Left ventricle myocardium superior (tissue), 1 donor: ENCODE results near the gene SYVN1. TPM values are rescaled to one million over a fixed set of nuclear protein-coding genes. Genes with fewer than 3 reads are reported as not detected.
"Not testable (repeated sequence)": the region's sequence is repeated elsewhere in the genome, so short reads cannot be mapped to it uniquely, and the experiment has no call there.

Source experiments
- ATAC-seq: fragments of 200-7000 bp; cut with Tn5 transposase; one replicate; pipeline ENCODE4 v1.9.1; 2020; ENCODE audit warnings: mild to moderate bottlenecking, moderate library complexity
- DNase-seq: peaks from one replicate; pipeline ENCODE4 v3.0.0-alpha.2; 2020
- intact Hi-C: fragments of 100-400 bp; cut with micrococcal nuclease; formaldehyde crosslinking; loops from one replicate; pipeline ENCODE4 v1.11.0; 2022
- total RNA-seq: library from RNA; stranded (reverse); fragmentation: NEBNext Ultra II Directional; extraction: Animal tissue kit (Norgen Biotek cat#: 25700); gene quantifications from one replicate; pipeline ENCODE4 v1.2.1, GENCODE V29; 2021
- donor health status: DM: no; HTN: yes; CAD: no; lungs with severe emphysema.

SYVN1 gene
- total RNA-seq, 1 donor from 2014 or later: 38.6 TPM

DNA sequence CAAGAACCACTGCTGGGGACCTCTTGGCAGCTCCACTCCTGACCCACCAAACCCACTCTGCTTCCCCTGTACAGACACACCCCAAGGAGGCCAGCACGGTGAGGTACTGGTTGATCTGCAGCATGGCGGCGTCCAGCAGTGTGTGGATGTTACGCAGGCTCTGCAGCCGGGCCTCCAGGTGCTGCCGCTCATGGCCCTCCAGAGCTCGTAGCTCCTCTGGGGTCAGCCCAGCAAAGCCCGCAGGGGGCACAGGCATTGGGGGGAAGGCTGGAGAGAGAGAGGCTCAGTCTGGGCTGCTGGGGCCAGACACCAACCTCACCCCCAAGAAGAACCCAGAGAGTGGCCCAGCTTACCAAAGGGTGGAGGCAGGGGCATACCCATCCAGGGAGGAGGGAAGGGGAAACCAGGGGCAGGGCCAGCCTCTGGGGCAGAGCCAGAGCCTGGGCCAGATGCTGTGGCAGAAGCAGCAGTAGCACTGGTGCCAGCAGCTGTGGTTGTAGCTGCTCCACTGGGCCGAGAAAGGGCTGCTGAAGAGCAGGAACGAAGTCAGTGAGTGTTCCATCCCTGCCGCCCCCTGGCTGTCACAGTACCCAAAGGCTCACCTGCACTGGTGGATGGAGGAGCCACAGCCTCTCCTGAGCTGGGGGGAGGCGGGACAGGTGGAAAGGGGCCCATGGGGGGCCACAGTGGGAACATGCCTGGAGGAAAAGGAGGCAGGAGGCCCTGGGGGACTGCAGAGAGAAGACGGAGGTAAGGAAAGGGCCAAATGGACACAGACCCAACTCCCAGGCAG, 4.5 kb downstream of the SYVN1 start:
- intact Hi-C loops: no loop called here

DNA sequence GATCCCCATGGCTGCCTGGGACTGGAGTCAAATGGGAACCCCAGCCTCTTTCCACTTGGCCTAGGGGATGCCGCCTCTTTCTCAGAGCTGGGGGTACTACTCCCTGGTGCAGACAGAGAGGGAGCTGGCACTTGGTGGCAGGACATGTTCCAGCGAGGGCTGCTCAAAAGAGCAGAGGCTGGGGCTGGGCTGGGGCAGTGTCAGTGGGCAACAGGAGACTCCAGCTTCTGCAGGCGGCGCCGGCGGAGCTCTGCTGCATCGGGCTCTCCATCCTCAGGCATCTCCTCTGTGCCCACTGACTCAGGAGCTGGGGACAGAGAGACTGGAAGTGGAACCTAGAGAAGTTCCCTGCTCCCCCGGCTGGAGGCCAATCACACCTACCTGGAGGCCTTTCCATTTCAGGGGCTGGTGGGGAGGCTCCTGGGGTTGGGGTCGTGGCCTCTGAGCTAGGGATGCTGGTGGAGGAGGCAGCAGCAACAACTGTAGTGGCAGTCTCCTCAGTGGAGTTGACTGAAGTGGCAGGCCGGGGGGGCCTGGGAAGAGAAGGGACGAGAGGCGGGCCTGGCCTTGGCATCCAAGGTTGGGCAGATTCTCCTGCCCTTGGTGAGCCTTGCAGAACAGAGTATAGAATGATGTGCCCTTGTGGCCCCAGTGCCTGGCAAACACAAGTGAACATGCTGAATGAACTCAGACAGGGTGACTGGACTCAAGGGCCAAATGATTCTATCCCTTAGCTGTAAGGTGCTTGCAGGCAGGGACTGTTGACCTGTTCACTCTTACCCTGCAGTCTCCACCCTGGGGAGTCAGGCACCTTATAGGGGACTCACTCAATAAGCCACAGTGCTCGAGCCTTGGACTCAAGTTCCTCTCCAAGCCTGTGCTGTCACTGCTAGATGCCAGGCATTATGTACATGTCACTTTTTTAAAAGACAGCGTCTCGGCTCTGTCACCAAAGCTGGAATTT, 5.9 kb downstream of the SYVN1 start:
- DNase-seq (no peak), ATAC-seq (no peak)
- intact Hi-C loops: no loop called here

More for the DNA sequence above, 4.5 kb downstream of the SYVN1 start:
- no peak for ATAC-seq
- DNase-seq: no peak

DNA sequence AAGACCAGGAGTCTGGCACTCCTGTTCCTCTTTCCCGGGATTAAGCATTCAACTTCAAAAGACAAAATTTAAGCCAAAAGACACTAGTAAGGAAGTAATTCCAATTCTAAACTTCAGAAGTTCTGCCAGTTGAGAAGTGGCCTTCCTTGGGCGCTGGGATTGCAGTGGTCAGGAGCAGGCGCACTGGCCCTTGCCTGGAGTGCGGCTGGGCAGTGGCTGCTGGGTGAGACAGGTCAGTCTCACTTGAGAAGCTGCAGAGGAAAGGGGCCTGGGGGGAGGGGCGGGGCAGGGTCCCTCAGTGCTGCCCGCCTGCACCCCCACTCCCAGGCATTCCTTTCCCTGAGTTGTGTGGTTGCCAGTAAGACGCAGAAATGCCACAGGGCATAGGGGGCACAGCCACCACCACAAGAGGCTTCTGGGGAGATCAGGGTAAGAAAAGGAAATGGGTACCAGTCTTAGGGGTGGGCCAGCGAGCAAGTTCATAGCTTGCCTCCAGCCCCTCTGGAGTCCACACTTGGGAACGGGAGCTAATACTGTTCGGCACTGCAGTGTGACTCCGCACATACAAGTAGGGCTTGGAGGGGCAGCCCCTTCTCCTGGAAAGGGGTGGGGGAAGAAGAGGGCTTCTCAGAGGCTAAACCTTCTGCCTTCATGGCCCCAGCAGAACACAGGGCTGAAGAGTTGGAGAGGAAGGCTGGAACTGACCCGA, 6.7 kb downstream of the SYVN1 start:
- intact Hi-C loops: no loop called here
- DNase-seq: no peak

DNA sequence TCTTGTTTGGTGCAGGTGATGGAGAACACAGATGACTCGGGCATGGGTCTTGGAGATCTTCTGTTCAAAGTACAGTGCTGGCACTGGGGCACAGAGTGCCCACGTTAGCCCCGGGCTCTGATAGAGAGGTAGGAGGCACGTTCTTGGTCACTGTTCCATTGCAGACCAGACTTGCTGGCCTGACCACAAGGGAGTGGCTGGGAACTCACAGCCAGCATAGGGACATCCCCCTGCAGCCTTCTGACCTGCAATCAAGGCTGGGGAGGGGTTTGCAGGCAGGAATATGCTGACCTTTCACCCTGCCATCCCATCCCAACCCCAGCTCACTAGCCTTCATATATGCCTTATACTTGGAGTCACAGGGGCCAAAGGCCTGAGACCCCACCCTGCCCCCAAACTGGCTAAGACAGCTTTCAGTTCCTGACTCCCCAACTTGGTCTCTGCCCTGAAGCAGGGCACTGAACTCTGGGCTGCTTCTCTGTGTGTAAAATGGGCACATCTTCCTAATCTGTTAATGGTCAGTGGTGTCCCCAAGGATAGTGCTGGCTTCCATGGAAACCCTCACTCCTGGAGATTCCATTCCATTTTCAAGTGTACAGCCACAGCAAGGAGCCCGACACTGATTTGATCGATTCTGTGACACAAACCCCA, 7.6 kb downstream of the SYVN1 start:
- intact Hi-C loops: no loop called here
- DNase-seq (no peak), ATAC-seq (no peak)

More for the DNA sequence above, 6.7 kb downstream of the SYVN1 start:
- ATAC-seq: no peak

DNA sequence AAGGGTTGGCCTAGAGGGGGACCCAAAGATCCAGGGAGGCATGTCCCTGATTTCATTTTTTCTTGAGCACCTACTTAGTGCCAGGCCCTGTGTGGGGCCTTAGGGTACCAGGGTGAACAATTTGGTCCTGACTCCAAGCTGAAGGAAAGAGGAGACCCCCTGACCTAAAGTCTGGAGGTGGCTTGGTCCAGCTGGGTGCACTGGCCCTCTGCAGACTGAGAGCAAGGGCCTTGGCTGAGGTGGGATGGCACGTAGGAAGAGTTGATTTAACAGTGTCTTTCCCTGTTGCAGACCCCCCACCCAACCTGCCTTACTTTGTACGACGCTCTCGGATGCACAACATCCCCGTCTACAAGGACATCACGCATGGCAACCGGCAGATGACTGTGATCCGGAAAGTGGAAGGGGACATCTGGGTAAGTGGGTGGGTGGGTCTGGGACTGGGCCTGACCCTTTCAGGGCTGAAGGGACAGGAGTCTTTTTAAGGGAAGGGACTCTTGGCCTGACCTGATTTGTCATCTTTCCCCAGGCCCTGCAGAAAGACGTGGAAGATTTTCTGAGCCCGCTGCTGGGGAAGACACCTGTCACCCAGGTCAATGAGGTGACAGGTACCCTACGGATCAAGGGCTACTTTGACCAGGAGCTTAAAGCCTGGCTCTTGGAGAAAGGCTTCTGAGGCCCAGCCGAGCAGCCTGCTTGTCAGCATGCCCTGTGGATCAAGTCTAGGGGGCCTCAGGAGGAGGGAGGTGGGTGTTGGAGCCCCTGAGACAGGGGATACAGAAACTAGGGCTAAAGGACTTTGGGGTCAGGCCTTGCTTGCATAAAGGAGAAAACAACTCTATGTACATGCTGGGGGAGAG, 8.9 kb downstream of the SYVN1 start:
- intact Hi-C loops: no loop called here

DNA sequence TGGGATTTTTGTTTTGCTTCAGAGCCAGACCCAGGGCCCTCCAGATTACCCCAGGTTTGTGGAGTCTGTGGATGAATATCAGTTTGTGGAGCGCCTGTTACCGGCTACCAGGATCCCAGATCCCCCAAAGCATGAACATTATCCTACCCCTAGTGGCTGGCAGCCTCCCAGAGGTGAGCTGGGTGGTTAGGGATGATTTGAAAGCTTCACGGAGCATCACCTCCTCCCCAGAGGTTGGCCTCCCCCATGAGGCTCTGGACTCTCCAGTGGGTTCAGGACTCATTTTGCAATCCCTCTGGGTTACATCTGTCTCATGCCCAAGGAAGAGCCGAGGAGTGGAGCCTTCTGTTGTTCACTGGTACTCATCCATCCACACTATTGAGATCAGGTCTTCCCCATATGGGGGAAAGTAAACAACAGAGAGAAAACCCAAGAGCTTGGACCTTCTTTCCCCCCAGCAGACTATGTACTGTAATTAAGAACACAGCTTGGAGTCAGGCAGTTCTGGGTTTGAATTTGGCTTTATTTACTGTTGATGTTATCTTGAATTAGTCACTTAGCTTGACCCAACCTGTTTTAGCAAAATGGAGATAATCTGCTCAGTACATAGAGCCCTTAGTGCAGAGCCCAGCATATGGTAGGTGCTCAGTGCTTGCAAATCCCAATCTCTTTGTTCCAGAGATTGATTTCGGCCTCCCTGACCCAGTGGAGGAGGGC, 9.7 kb downstream of the SYVN1 start:
- intact Hi-C loops: no loop called here
- DNase-seq (no peak), ATAC-seq (no peak)

More for the DNA sequence above, 8.9 kb downstream of the SYVN1 start:
- DNase-seq (no peak), ATAC-seq (no peak)

DNA sequence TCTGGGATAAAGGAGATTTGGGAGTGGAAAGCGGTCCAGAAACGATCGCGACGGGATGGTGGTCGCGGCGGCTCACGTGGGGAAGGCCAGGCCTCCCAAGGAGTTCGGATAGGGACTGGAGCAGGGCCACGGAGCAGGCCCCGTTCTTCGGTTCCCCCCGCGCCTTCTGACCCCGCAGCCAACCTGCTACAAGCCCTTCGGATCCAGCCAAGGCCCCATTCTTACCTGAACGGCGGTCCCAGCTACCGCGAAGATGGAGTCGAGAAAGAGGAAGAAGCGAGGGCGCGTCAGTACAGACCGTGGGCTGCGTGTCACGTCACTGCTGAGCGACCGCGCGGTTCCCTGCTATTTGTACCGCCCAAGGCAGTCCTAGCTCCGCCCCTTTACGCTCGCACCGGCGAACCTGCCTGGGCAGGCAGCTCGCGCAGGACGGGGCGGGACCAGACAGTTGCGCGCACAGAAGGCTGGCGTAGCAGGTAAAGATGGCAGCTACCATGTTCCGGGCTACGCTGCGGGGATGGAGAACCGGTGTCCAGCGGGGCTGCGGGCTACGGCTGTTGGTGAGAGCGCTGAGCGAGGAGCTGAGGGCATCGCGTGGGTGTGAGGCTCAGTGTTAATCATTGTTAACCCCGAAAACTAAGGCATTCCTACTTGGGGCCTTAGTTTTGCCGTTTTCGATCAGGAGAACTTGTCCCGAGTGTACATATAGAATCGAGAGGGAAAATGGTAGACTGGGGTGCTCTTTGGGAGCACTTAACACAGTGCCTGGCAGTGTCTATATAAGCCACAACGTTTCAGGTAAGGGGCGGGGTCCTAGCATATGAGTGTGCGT, 12.2 kb downstream of the SYVN1 start, which contains the start of the genes FAU and MRPL49:
Gene FAU (minus strand): TSS at position 270 of the 832 bp plus-strand sequence. CDS start 321 bp downstream, outside the sequence.
Gene MRPL49 (plus strand): TSS at position 457 of the 832 bp plus-strand sequence. CDS start 26 bp downstream, at position 483.
- intact Hi-C loops: no loop called here
- peak; percentile 98 for DNase-seq
- peak; percentile 88 for ATAC-seq

DNA sequence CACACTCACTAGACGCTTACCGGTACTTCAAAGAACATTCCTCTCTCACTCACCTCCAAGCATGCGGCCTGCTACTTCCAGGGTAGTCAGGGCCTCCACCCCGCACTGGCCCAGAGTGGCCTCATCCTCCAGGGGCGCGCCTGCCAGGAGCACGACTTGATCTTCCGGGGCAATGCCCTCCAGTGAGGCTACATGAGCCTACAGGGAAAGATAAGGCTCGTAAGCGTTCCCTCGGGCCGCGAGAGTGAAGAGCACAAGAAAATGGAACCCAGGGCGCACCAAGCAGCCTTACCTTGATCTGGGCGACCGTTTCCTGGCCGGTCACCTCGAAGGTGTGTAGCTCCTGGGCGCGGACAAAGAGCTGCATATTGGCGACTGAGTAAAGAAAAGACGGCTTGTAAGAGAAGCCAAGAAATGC, 12.9 kb downstream of the SYVN1 start:
- ATAC-seq: no peak
- intact Hi-C loops: no loop called here
- no peak for DNase-seq

DNA sequence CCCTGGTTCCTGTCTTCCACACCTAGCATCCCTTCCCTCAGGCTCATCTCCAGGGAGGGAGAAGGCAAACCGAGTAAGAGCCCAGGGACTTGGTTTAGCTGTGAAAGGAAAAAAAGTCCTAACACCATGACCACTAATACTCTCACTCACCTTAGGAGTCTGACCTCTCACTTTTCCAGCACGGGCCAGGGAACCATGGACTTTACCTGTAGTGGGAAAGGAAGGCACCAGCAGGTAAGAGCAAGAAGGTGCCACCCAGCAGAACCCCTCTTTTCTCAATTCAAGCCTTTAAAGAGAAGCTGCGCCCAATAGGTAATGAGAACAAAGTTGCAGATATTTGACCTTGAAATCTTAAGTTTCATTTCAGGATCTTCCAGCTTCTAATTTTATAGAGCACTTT, 13.5 kb downstream of the SYVN1 start:
- intact Hi-C loops: no loop called here
- no peak for ATAC-seq
- DNase-seq: no peak

DNA sequence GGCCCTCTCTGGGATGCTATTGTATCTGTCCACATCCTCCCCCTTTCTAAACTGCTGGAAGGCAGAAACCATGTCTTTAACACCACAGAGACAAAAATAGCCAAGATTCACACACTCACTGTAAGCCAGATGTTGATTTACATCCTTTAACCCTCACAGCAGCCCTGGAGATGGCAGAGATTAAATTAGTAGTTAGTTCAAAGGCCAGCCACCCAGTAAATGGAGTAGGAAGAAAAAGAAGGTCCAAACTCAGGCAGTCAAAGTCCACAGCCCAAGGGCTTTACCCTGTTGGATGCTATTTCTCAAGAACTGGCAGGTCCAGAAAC, 14.7 kb downstream of the SYVN1 start:
- DNase-seq (no peak), ATAC-seq (no peak)
- intact Hi-C loops: no loop called here

DNA sequence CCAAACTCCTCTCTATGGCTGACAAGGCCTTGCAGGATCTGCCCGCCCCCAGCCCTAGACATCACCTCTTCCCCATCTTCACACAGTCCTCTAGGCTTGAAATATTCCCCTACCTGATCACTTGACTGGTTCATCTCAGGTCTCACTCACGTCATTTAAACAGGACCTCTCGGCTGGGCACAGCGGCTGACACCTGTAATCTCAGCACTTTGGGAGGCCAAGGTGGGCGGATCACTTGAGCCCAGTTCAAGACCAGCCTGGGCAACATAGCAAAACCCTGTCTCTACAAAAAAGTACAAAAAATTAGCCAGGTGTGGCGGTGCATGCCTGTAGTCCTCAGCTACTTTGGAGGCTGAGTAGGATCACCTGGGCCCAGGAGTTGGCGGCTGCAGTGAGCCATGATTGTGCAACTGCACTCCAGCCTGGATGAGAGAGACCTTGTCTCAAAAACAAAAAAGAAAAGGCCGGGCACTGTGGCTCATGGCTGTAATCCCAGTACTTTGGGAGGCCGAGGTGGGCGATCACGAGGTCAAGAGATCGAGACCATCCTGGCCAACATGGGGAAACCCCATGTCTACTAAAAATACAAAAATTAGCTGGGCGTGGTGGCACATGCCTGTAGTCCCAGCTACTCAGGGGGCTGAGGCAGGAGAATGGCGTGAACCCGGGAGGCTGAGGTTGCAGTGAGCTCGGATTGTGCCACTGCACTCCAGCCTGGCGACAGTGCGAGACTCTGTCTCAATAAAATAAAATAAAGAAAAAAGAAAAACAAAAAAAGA, 15.2 kb downstream of the SYVN1 start:
- DNase-seq, ATAC-seq, intact Hi-C loops: not testable (repeated sequence)

DNA sequence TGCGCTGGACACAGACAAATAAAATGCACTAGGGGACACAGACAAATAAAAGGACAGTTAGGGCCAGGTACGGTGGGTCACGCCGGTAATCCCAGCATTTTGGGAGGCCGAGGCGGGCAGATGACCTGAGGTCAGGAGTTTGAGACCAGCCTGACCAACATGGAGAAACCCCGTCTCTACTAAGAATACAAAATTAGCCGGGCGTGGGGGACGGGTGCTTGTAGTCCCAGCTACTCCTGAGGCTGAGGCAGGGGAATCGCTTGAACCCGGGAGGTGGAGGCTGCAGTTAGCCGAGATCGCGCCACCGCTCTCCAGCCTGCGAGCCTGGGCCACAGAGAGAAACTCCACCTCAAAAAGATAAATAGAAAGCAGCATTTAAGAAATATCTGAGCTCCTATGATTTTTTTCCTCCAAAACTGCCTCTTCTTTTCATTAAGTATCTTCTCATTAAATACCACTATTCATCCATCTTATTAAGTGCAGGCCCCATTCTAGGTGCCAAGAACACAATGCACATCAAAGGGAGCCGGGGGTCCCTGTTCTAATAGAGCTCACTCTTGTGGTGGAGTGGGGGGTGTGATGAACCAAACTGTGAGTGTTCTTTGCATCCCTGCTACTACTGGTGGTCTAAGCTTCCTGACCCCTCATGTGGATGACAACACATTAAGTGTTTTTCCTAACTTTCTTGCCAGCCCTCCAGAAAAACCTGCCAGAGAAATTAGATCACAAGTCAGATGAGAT, 16.1 kb downstream of the SYVN1 start:
- no peak for ATAC-seq
- no peak for DNase-seq
- intact Hi-C loops: no loop called here

DNA sequence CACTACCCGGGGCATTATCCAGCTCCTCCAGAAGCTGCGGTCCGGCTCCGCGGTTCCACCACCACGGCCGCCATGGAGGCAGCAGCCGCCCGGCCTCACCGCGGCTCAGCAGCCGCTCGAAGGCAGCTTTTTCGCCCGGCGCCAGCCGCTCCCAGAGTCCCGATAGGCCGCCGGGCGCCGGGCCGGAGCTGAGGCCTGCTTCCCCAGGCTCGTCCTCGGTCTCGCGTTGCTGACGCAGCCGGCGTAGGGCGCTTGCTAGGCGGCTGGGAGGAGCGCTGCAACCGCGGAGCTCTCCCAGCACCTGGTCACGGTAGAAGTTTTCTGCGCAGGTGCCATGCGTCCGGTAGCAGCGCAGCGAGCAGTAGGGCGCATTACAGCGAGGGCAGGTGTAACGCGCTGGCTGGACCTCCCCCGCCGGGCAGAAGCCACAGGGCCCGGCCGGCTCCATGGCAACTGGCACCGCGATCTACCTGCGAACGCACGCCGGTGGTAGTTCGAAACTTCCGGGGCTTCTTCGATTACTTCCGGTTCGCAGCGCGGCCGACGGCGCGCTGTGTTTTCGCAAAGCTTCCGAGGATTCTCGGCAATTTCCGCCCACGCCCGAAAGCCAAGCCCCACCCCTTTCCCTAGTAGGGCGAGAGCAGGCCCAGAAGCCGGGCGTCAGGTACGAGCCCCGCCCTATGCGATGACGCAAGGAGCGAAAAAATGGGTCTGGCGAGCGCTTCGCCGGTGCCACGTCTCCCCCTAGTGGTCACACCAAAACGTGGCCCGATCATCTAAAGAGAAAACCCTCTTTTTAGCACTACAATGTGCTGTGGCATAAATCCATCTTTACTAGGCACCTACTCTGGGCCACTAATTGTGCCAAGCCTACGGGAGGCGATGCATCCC, 16.9 kb downstream of the SYVN1 start, which contains the start of gene ZNHIT2:
Gene ZNHIT2 (minus strand): TSS at position 496 of the 891 bp plus-strand sequence. CDS start 48 bp downstream, at position 448.
- peak; percentile 84 for ATAC-seq
- intact Hi-C loops: no loop called here
- peak; percentile 100 for DNase-seq
